Measurements from ENCODE around the gene BEND6.

- TF ChIP-seq EZH2phosphoT487 (IDR thresholded peaks at IDR 0.05; ENCODE audit: insufficient read depth, low read depth) (no peak), EZH2 (IDR thresholded peaks at IDR 0.05; ENCODE audit: insufficient read depth, poor library complexity, severe bottlenecking) (no peak)
These were observed 84.0 kb downstream of the BEND6 start for GRCh38 chr6:57038906-57039305.

Measured in GM23248 (cell line).